ENCODE data around the gene KCNMA1. TPM values are rescaled to one million over a fixed set of nuclear protein-coding genes. Genes with fewer than 3 reads are reported as not detected.

Gene KCNMA1
- total and polyA plus RNA-seq, 9 of the 15 experiments (the other 6 are each of a cell fraction or from before 2014, with no cell fraction given), result 0.01 to 0.95 (median 0.15) TPM; not detected in 4

- no peak overlapping the region for H3K9ac ChIP-seq (ENCODE audit: insufficient read depth in 1 of 2, low read depth in 2 of 2, low read length in 2 of 2)
- no peak overlapping the region for H2AFZ ChIP-seq (ENCODE audit: low read depth, low read length)
- H3K27ac ChIP-seq (ENCODE audit: extremely low read depth, low read depth, low read length), result no peak overlapping the region
- ChIA-PET POLR2A (no interaction called here), CTCF (ENCODE audit: low intra/inter-chr PET ratio) (no interaction called here)
- FAIRE-seq (no peak), DNase-seq (ENCODE audit: extremely low read depth in 1 of 4, low spot score in 3 of 4) (no peak), ATAC-seq (no peak)
- no peaks in the 10 kb centered on the region for H3K36me3 ChIP-seq (ENCODE audit: control insufficient read depth, insufficient read depth, low read length)
- no peaks in the 10 kb centered on the region for H3K9me3 ChIP-seq (replicated peaks; ENCODE audit: control insufficient read depth, insufficient read depth, low read depth, low read length)
- H3K4me1 ChIP-seq (replicated peaks in 1 of 2; ENCODE audit: control insufficient read depth in 2 of 2, insufficient read depth in 2 of 2, low read length in 2 of 2), result no peaks in the 10 kb centered on the region
- H3K27me3 ChIP-seq (ENCODE audit: control insufficient read depth in 2 of 2, insufficient read depth in 2 of 2, low read length in 2 of 2), result peaks cover 7% of the 10 kb centered on the region in 2 experiments; a peak in 4 of 5 replicates
- 0% methylated on average over 2 of the region's 2 CpGs for WGBS (ENCODE audit: insufficient coverage, low coverage, missing lambda C conversion rate)
- no peaks in the 10 kb centered on the region for H4K20me1 ChIP-seq (replicated peaks; ENCODE audit: control insufficient read depth, insufficient read depth, low read length)
- intact Hi-C loops (cut with micrococcal nuclease), result no loop called here
- H3K79me2 ChIP-seq (ENCODE audit: control insufficient read depth, insufficient read depth, low read length), result no peaks in the 10 kb centered on the region
- in situ Hi-C loops (cut with MboI), result no loop called here
- no peak overlapping the region for H3K4me3 ChIP-seq
- no peaks in the 10 kb centered on the region for H3K9me1 ChIP-seq (ENCODE audit: control insufficient read depth, insufficient read depth, low read length)
- no TSS peak for BruUV-seq (replicated peaks)
- no peak overlapping the region for H3K4me2 ChIP-seq (ENCODE audit: insufficient read depth, low read length)
- no peak for TF ChIP-seq HNRNPK (IDR thresholded peaks at IDR 0.05; ENCODE audit: low read depth, low read length, poor library complexity, severe bottlenecking)
- TF ChIP-seq ZMIZ1 (IDR thresholded peaks at IDR 0.05; ENCODE audit: low read depth in 2 of 2, low read length in 2 of 2), result no peak
- no peak for TF ChIP-seq PTBP1 (IDR thresholded peaks at IDR 0.05; ENCODE audit: low read depth, low read length)
- no peak for TF ChIP-seq JUN (IDR thresholded peaks at IDR 0.05; ENCODE audit: borderline replicate concordance, low read depth, low read length)
- TF ChIP-seq JUN (CRISPR knock-in tag; IDR thresholded peaks at IDR 0.05; ENCODE audit: borderline replicate concordance), result no peak
- no peak for TF ChIP-seq RNF2 (IDR thresholded peaks at IDR 0.05)
- no peak for TF ChIP-seq PML (IDR thresholded peaks at IDR 0.05; ENCODE audit: low read length)
- TF ChIP-seq PBX2 (CRISPR knock-in tag; IDR thresholded peaks at IDR 0.05; ENCODE audit: low read depth), result no peak
- TF ChIP-seq PBX2 (tag; conservative IDR thresholded peaks at IDR 0.05; ENCODE audit: low read depth), result no peak
- no peak for TF ChIP-seq CLOCK (CRISPR knock-in tag; IDR thresholded peaks at IDR 0.05; ENCODE audit: borderline replicate concordance)
- no peak for TF ChIP-seq SMAD1 (IDR thresholded peaks at IDR 0.05; ENCODE audit: low read depth, low read length, partially characterized antibody)
- TF ChIP-seq MCM2 (IDR thresholded peaks at IDR 0.05; ENCODE audit: low read depth), result no peak
- TF ChIP-seq NR2C1 (IDR thresholded peaks at IDR 0.05), result no peak
- no peak for TF ChIP-seq NR2C1 (tag; IDR thresholded peaks at IDR 0.05)
Observed at GRCh38 chr10:77196614-77197013, 441.0 kb downstream of the KCNMA1 start.
